NCI-H2196 treated with DMSO at 0.1 percent for 48 hours (cell line): Measurements from ENCODE around the gene HOMER1.

Experiments
- DNase-seq: peaks from one replicate; lab custom pipeline; 2025; ENCODE audit not compliant: unreplicated experiment; lab: John Stamatoyannopoulos, UW

The HOMER1 gene

DNA sequence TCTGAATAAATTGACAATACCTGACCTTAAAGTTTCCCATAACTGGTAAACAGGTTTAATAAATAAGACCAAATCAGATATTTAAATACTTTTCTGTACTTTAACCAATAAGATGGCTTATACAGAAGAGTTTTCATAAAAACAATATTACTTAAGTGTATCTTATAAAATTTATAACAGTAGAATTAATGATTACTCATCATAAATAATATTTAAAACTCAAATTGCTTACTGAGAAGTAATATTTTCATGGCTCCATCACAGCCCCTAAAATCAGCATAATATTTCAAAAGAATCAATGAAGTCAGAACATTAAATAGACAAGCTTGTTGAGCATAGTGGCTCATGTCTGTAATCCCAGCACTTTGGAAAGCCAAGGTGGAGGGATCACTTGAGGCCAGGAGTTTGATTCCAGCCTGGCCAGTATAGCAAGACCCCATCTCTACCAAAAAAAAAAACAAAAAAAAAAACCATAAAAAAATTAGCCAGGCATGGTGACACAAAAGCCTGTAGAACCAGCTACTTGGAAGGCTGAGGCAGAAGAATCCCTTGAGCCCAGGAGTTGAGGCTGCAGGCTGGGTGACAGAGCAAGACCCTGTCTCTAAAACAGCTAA lies 23.5 kb downstream of the HOMER1 start:
- DNase-seq: no peak

DNA sequence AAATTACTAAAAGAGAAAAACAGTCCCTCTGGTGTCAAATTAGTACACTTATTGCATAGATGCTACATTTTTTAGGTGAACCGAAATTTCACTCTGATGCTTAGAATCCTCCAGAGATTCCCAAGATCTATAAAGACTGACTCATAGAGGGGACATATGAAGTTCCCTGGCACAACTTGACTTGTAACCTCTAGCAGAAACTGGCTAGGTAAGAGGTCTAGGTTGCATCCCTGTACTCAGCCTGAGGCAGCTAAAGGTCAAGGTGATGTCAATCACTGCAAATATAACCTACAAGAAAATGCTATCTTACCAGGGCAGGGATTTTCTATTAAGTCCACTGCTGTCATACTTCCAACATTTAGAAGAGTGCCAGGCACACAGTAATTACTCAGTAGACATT lies 24.2 kb downstream of the HOMER1 start:
- no peak for DNase-seq

DNA sequence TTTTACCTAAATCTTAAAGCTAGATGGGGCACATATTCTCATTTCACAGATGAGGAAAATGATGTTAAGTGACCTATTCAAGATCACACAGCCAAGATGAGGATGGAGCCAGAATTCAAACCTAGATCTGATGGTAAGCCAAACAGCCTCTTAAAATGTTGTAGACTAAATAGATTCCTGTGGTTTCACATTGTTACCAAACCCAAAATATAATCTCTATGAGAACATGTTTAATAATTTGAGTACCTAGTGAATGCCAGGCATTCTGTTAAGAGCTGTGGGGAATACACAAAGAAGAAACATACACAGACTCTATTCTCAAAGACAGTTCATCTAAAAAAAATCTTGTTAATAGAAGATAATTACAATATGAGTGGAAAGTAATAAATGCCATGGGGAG lies 25.2 kb downstream of the HOMER1 start:
- DNase-seq: no peak

DNA sequence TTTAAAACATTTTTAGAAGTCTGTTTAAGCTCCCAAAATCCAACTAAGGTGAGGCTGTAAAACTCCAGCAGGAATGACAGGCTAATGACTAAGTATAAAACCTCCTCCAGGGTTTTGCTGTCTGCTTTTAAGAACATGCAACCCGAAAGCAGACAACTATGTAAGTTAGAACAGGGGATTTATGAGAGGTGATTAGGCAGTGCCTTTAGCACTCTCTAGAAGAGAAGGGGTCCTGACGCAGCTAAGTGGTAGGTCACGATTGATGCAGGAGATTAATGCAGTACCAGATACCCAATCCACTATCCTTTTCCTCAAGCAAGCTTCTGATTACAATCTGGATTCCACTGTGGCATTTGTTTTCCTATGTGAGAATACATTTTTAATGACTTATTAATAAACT lies 25.9 kb downstream of the HOMER1 start:
- no peak for DNase-seq

DNA sequence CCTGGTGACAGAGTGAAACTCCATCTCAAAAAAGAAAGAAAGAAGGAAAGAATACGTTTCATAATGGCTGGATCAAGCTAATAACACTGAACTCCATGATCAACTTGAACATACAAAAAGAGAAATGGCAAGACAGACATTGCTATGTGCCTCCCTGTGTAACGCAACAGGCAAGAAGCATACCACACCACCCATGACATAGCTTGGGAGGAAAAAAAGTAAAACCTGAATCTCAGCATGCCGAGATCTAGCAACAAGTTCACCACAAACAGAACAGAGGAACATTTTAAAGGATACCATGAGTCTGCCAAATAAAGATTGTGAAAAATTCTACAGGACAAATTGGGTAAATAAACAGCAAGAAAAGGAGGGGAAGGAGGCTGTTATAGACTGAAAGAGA lies 26.7 kb downstream of the HOMER1 start:
- no peak for DNase-seq

DNA sequence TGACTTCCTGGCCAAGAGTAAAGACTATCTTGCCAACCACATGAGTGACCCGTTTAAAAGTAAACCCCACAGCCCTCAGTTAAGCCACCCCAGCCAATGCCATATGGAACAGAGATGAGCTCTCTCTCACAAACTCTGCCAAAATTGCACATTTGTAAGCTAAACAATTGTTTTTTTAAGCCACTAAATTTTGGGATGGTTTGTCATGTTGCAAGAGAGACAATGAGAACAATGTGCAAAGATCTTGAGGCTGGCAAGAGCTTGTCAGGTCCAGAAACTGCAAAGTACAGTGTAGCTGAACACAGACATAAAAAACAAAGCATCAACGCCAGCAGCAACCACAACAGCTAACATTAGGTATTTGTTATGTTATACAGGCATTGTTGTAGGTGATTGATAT lies 27.8 kb downstream of the HOMER1 start:
- no peak for DNase-seq

DNA sequence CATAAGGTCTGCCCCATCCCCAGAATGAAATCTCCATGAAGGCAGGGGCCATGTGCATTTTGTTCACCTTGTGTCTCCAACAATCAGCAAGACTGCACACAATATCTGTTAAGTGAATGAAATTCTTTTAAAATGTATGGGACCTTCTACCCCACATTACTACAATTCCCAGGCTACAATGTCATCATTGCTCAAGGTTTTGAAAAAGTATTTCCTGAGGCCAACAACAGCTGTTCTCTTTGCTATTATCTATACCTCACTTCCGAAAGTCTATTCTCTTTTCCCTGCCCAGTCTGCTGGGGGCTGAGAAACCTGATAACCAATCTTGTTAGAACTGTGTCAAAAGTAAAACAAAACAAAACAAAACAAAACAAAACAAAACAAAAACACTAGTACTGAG lies 29.2 kb downstream of the HOMER1 start:
- no peak for DNase-seq

DNA sequence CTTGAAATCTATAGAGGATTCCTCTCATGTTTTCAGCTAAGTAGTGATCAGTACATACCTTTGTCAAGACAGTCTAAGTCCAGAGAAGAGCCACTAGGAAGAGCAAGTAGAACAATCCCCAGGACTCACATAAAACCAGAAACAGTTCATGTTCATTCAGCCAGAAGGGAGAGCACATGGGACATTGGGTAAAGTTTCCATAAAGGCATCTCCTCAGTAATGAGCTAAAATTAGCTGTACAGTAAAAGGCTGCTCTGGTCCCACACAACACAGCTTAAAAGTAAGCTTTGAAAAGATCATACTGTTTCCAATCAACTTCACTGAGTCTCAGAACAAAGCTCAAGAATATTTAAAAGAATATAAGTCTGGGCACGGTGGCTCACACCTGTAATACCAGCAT lies 32.4 kb downstream of the HOMER1 start:
- DNase-seq: no peak

DNA sequence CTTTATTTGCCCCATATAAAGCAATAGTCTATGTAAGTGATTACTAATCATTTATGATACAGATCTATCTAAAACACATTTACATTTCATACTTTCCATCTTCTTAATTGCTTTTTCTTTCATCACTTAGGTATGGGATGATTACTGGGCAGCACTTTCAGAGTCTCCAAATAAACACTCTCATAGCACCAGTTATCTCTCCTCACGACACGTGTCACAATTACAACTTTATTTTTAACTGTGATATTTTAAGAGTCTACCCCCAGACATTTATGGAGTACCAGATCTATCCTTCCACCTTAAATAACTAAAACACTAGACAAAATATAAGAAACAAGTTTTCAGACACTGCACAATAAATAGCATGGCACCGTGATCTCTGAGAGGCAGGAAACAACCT lies 32.9 kb downstream of the HOMER1 start:
- DNase-seq: no peak

DNA sequence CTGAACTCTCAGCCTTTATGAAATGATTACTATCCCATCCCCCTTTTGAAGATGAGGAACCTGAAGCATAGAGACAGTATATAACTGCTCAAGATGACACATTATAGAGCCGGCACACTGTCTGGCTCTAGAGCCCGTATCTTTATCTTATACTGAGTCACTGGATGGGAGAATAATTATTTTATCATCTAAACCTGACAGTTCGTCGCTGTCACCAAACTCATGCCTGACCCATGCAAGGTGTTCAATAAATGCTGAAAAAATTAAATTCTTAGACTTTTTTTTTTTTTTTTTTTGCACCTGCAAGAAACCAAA lies 38.8 kb downstream of the HOMER1 start:
- no peak for DNase-seq

DNA sequence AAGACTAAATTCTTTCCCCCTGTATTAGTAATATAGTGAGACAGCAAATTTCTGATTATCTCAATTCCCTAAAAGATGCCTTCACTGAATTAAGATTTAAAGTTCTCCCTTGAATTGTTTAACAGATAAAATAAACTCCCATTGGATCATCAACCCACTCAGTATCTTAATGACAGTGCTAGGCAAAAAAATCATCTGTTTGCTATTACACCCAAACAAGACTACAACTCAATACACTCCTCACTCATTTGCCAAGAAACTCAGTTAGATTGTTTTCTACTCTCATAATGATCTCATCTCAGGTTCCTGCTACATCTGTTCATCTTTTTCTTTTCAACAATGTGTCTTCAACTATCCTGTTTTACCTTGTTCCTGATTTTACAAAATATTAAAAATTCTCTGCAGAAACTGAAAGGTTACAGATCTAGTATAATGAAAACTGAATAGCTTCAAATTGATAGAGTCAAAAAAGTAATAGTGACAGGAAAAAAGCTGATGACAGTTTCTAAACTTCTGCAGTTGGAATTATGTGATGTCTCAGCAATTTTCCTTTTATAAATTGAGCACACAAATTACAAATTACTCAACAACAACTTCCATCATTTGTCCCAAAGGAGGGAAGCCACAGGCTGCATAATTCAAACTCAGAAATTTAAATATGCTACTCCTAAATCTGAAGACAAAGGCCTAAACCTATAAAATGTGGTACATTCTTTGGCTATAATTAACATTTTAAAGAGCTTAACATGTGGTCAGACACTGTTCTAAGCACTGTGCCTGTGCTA lies 39.4 kb downstream of the HOMER1 start:
- no peak for DNase-seq

DNA sequence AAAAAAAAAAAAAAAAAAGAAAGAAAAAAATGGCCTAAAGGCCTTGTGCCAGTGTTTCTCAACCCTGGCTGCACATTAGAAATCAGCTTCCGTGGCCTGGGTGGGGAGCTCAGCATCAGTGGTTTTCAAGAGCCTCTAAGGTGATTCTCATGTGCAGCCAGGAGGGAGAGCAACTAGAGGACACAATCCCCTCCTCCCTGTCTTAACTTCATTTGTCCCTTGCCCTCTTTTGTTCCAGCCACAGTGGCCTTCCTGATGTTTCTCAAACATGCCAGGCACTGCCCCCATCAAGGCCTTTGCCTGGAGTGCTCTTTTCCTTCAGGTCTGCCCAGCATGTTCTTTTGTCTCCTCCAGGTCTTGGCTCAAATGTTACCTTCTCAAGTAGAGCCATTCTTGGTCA lies 42.4 kb downstream of the HOMER1 start:
- no peak for DNase-seq

DNA sequence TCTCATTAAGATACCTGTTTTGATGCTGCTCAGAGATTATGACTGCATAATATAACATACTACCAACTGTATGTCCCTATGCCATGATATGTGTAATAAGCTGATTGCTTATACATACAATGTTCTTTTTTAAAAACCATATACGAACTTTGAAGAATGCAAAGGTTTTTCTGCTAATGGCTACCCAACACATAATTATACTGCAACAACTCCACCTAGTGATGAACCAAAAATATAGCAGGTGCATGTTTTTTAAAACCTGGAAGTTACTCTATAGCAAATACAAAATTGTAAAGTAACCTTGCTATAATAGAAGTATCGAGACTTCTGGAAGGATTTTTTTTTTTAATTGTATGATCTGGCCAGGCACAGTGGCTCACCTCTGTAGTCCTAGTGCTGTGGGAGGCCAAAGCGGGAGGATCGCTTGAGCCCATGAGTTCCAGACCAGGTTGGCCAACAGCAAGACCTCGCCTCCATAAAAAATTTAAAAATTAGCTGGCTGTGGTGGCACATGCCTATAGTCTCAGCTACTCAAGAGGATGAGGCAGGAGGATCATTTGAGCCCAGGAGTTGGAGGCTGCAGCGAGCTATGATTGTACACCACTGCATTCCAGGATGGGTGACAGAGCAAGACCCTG lies 49.1 kb downstream of the HOMER1 start:
- DNase-seq: no peak

DNA sequence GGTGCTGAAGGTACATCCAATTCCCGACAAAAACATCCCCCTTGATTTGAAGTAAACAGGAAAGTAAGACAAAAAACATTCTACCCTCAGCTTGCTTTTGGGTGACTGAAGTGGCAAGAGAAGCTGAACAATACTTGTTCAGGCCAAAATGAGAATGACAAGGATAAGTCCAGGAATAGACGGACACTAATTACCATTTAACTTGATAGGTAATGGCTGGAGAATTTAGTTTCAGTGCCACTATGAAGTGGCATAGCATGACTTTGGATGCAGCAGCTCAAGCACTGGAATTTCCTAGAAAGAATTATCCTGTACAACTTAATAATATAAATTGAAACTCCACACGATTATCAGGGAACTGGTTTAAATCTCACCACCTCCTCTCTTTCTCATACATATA lies 49.7 kb downstream of the HOMER1 start:
- DNase-seq: no peak

DNA sequence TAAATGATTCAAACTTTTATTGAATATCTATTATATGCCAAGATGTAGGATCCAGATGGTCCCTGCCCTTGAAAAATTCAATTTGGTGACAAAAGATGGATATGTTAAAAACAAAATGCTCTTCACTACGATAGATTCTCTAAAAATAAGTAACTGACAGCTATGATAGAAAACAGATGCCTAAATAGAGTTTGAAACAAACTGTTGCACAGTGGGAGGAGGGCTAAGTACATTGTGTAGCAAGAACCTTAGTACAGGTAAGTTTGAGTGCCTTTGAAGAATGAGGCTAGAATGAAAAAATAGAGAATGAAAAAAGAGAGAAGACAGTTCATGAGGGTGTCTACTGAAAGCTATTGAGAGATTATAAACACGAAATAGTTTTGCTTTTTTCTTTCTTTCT lies 54.3 kb downstream of the HOMER1 start:
- DNase-seq: no peak

DNA sequence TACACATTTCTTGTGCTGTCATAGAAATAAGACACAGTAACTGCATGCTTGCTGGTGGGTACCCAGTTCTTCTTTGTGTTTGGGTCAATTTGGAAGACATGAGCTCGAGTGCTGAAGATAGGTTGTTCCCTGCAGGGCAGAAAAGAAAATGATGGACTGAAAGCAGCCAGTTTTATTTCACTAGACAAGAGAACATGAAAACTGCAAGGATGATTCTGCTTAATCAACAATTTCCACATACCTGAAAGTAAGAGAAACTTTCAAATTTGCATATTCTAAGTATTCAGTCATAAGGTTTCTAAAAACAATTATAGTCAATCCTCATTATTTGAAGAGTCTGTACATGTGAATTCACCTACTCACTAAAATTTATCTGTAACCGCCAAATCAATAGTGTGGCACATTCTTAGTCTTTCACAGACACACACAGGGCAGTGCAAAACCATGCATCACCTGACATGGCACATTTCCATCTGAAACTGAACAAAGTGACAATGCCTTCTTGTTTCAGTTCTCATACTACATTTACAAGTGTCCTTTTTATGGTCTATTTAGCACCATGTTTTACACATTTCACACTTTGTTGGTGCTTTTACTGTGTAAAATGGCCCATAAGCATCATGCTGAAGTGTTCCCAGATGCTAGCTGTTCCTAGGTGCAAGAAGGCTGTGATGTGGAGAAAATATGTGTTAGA lies 56.9 kb downstream of the HOMER1 start:
- no peak for DNase-seq

DNA sequence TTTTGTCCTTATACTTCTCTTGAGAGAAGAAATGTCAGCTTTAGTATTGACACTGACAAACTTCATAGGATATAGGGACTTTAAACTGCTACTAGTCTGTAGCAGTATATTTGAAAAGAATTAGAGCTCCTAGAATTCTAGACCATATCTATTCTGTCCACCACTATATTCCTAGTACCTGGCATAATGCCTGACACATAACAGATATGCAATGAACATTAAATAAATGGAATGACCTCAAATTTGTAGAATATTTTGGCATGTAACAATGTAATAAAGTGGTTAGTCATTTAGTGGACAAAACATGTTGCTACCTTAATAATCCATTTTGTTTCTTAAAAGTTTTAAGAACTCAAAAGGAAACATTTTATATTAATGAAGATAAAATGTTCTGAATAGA lies 57.5 kb downstream of the HOMER1 start:
- DNase-seq: no peak

DNA sequence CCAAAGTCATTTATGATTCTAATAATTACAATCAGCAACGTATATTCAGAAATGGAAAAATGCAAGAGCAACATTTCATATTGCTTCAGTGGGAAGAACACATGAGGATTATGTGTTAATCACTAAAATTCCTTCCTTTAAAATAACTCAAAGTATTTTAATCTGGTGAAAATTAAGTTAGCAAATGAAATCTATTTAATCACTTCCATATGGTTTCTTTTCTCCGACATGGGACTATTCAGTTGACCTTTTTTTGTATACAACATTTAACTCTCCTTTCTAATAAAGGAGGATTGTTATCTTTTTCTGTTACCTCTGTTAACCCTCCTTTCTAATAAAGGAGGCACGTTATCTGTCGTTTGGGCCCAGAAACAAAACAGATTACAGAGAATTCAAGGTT lies 59.9 kb downstream of the HOMER1 start:
- no peak for DNase-seq

DNA sequence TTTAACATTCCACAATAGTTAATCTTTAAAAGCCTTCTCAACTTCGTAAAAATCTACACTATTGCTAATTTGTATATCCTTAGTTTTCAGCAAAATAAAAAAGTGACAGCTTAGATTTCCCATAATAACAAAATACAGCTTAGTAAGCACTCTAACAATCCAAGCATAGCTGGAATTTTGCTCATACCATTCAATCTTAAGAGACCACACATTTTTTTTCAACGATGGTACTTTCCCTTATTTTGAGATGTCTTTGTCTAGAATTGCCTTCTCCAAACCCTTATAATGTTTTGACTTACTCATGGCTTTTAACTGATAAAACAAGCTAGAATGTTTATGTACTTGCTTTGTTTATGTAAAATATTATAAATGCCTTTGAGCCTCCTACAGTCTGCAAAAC lies 65.6 kb downstream of the HOMER1 start:
- no peak for DNase-seq

DNA sequence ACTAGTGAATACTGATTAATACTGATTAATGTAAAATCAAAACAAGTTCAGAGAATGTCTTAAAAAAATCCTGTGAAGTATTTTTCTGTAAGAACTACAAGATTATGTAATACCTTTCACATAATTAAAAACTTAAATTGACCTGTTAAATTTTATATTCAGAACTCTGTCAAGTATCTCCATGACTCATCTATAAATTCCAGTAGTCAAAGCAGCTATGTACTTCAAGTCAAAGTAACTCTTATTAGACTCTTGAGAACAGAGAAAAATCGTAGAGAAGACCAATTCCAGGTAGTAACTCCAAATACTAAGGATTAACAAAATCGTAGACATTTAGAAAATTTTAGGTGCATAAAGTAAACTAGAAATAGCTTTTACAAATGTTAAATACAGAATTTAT lies 77.1 kb downstream of the HOMER1 start:
- no peak for DNase-seq

DNA sequence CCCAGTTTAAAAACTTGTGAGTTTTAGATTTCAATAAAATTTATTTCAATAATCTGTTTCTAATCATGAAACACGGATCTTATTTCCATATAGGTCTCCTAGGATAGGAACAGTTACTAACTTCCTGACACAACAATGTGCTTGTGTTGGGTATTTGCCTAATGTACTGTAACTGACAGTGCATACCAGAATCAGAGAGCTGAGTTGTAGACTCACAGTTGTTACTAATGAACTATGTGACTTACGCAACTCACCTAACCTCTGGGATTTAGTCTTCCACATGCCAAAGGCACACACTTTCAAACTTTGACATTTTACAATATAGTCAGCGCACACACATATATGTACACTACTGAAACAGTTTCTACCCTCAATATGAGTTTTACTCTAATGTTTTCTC lies 77.7 kb downstream of the HOMER1 start:
- no peak for DNase-seq

DNA sequence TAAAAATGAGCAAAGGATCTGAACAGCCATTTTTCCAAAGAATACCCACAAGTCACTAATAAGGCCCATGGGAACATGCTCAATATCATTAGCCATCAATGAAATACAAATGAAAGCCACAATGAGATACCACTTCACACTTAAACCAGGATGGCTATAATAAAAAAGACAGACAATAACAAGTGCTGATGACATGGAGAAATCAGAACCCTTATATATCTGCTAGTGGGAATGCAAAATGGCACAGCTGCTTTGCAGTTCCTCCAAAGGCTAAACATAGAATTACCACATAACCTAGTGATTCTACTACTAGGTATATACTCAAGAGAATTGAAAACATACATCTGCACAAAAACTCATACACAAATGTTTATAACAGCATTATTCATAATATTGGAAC lies 83.7 kb downstream of the HOMER1 start:
- no peak for DNase-seq
